ENCODE measurements around the gene SLC35E1.

- no peak for TF ChIP-seq EZH2 (IDR thresholded peaks at IDR 0.05; ENCODE audit: insufficient read depth, poor library complexity, severe bottlenecking)
- no peak for TF ChIP-seq EZH2phosphoT487 (IDR thresholded peaks at IDR 0.05; ENCODE audit: insufficient read depth, low read depth)
These were observed 13.0 kb upstream of the SLC35E1 start for GRCh38 chr19:16585094-16585801.
